Epidermal melanocyte (primary cell): ENCODE measurements around the gene OR2T10.
"Not testable (repeated sequence)": the region's sequence is repeated elsewhere in the genome, so short reads cannot be mapped to it uniquely, and the experiment has no call there.

Experiments
- DNase-seq: peaks from one replicate; pipeline ENCODE4 v3.0.0; 2011; ENCODE audit warnings: low spot score; ENCODE audit not compliant: insufficient read length

OR2T10 gene, protein sequence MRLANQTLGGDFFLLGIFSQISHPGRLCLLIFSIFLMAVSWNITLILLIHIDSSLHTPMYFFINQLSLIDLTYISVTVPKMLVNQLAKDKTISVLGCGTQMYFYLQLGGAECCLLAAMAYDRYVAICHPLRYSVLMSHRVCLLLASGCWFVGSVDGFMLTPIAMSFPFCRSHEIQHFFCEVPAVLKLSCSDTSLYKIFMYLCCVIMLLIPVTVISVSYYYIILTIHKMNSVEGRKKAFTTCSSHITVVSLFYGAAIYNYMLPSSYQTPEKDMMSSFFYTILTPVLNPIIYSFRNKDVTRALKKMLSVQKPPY

GRCh38 chr1:248597589-248597988 lies at the start of gene OR2T10:
Gene OR2T10 (minus strand): TSS chr1:248597700. CDS start chr1:248593768, 3,932 bp downstream.
- DNase-seq = no peak

DNA sequence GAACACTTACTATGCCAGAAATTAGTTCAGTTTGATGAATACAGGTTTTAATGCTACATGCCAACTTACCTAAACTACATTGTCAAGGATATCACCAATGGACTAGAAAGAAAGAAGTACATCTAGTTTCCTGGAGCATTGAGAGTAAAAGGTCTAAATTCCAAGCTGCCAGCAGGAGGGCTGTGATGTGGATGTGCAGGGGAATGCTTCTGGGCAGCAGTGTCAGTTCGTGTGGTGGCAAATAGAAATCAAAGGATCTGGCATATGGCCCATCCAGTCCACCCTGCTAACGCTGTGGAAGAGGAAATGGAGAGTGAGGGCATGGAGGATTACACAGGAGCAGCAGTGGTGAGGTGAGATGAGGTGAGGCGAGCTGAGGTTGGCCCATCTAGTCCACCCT lies 47.7 kb upstream of the OR2T10 start, which contains the start of gene OR2T35:
OR2T35 (minus strand) TSS at position 101 of the 400 bp plus-strand sequence. CDS start 6,020 bp downstream, outside the sequence.
- not testable (repeated sequence) for DNase-seq

DNA sequence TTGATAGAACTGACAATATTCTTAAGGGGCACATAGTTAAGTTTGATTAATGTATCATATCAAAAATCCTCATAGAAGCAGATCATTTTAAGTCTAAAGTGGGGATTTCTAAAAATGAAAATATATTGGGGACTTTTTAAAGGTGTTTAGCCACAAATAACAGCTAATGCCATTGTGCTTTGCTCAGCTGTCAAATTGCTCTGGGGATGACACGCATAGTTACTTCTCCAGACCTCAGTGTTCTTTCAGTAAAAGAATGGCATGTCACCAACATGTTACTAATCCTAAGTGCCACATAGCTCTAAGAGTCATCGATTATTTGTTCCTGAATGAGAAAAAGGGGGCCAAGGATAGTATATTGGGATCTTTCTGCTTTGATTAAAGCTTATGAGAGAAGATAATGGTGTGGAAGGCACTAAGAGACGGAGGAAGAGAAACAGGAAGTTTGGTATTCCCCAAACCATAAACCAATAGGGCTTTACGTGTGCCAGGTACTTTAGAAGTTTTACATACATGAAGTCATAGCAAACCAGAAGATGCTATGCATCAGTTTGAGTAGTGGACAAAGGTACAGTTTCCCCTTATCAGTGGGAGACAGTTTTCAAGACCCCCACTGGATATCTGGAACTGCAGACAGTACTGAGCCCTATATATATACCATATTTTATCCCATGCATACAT lies 45.6 kb upstream of the OR2T10 start:
- DNase-seq = not testable (repeated sequence)

DNA sequence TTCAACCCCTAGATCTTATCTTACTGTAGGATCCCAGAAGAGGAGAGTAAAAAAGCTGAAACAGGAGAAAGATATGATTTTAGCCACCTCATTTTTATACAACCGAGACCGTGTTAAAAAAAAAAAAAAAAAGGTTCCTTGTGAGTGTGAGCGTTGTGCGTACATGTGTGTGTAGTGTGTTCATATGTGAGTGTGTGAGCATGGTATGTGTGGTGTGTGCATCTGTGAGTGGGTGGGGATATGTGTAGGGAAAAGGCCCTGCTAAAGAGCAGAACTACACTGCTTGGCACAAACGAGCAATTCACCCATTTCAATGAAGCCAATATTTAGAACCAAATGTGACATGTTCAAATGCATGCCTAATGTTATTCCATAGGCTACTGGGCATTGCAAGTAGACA lies 44.1 kb upstream of the OR2T10 start:
- not testable (repeated sequence) for DNase-seq

- DNase-seq = not testable (repeated sequence)
These were observed 43.4 kb upstream of the OR2T10 start for GRCh38 chr1:248640906-248641305.

DNA sequence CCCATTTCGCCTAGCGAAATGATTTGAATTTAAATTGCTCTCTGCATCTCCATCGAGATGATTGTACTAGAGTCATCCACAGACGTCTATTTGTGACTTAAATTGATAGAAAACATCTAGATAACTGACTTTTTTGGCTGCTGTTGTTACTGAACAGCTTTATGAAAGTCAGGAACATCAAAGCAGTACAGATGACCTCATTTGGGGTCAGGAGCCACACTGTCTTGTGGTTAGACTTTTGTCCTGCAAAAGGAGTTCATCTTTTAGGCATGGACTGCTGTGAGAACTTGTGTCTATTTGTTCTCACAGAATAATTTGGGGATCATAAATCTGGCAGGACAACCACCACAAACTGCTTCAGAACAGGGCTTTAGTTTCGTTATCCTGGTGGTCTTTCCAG lies 42.2 kb upstream of the OR2T10 start:
- not testable (repeated sequence) for DNase-seq

- not testable (repeated sequence) for DNase-seq
These were observed 39.1 kb upstream of the OR2T10 start for GRCh38 chr1:248636612-248637011.

DNA sequence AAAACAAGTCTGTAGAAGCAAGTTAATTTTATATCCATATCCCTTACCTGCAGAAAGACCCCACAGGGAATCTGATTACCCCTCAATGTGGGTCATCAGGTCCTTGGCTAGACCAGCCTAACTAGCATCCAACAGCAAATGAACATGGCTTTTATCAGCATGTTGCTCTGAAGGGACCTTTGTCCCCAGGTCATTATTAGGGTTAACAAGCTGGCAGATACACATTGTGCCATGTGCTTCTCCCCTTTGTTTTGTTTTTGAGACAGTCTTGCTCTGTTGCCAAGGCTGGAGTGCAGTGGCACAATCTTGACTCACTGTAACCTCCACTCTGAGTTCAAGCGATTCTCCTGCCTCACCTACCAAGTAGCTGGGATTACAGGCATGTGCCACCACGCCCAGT lies 37.5 kb upstream of the OR2T10 start, which contains the start of gene OR2T11:
OR2T11 (minus strand) TSS at position 101 of the 400 bp plus-strand sequence. CDS start 7,963 bp downstream, outside the sequence.
- DNase-seq = not testable (repeated sequence)

DNA sequence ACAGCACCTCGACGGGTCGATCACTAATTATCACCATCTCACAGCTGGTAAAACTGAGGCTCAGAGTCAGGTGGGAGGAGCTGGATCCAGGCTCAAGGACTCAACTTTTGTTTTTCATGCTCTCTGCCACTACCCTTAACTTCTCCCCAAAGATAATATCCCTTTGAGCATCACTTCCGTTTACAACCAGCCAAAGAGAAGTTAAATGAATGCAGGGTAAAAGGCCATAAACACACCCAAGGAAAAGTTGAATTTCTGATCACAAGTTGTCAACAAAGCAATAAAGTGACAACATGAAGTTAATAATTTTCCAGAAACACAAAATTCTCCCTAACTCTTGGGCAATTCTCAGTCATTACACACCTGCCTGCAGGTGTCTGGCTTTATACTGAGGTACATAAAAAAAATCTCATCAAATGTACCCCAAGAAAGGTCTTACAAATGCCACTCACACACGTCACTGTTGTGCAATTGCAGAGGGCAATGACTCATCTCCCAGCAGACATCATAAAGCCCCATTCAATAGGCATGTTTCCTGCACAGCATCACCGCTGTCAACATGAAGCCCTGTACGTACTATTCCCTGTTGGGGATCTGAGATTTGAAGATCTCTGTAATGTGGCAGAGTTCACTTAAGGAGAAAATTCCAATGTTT lies 34.0 kb upstream of the OR2T10 start:
- no peak for DNase-seq

DNA sequence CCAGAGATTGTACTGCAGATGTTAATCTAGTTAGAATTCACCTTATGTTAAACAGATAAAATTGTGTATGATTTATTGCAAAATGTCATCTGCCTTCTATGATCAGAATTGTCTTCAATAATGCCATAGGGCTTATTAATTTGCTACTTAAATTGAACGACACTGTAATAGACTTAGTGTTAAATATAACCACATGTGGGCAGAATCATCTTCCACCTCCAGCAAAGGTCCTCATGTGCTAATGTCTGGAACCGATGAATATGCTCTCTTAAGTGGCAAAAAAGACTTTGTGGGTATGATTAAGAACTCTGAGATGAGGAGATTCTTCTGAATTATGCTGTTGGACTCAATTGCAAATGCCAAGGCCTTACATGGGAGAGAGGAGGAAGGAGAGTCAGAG lies 33.1 kb upstream of the OR2T10 start:
- no peak for DNase-seq

DNA sequence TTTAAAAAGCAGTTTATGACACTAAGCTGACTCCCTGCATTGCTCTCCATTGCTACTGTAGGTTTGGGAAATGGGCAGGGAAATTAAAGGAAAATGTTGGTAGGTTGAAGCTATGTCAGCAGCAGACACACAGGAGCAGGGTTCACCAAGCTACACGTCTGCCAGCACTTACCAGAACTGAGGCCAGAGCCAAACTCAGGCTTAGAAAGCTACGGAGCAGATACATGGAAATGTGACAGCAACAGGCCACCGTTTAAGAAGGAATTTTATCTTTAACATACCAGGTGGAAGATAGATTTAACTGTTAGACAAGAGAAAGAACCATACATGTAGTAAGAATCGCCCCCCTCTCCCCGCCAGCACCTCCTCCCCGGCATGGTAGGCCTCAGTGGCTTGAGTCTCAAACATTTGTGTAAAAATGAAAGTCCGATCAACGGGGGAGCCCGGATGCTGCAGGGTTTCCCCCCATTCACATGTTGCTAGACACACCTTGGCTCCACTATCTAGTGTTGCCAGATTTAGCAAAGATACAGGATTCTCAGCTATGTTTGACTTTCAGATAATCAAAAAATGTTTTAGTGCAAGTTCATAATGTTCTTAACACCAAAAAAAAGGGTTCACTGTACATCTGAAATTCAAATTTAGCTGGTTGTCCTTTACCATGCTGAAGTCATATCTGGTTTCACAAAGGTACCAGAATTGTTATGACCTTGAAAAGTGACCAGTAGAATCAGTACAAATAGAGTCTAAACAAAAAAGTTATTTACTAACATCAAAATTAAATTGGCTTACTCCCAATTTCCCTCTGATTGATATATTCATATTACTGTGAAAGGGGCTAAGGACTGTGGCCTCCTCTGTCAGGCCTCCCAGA lies 30.7 kb upstream of the OR2T10 start:
- no peak for DNase-seq

DNA sequence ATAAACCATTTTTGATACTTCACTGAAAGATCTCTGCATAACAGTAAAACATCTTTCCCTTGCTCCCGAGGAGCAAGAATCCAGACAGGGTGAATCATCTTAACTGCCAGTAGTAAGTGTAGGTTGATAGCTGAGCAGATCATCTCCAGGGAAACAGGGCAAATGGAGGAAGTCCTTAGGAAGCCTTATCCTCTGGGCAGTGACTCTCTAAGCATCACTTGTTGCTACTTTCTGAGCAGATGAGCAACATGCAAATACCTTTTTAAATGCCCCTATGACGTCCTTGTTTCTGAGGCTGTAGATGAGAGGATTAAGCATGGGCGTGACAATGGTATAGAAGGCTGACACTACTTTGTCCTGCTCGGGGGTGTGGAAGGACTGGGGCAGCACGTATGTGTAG lies 28.5 kb upstream of the OR2T10 start:
- no peak for DNase-seq

GRCh38 chr1:248625166-248625565 lies 27.7 kb upstream of the OR2T10 start:
- DNase-seq = no peak

GRCh38 chr1:248622570-248623001 lies 25.1 kb upstream of the OR2T10 start:
- DNase-seq = no peak

DNA sequence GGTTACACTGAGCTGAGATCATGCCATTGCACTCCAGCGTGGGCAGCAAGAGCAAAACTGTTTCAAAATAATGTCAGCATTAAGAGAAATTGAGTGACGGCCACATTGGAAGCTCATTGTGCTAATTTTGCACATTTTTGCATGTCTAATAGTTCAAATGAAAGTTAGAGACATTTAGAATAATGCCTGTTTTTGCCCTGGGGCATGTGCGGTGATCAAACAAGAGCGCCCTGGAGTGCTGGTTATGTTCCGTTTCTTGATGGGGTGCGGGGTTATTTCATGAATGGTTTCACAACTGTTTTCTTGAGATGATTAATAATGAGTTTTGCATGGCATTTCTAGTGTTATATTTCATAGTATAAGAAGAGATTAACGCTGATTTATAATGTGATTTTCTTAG lies 24.3 kb upstream of the OR2T10 start:
- no peak for DNase-seq

GRCh38 chr1:248618878-248619277 lies 21.4 kb upstream of the OR2T10 start:
- DNase-seq = no peak

GRCh38 chr1:248618119-248618518 lies 20.6 kb upstream of the OR2T10 start:
- no peak for DNase-seq

- no peak for DNase-seq
These were observed 16.2 kb upstream of the OR2T10 start for GRCh38 chr1:248613742-248614141.

GRCh38 chr1:248611883-248612414 lies 14.4 kb upstream of the OR2T10 start:
- DNase-seq = no peak

DNA sequence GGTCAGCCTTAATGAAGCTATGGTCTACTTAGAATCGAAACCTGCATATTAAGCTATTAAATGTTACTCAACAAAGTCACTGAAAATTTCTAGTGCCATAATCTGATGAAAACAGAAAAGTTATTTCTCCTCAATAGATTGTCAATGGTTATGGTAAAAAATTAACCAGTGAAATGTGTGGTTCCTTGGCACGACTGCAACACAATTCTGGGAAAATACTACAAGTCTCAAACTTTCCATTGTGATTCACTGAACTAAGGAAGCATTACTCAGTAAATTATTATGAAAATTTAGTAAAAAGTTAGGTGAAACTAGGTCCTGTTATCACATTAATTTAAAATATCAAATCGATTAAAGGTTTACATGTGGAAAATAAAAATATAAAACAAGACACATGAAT lies 12.8 kb upstream of the OR2T10 start:
- DNase-seq = no peak

DNA sequence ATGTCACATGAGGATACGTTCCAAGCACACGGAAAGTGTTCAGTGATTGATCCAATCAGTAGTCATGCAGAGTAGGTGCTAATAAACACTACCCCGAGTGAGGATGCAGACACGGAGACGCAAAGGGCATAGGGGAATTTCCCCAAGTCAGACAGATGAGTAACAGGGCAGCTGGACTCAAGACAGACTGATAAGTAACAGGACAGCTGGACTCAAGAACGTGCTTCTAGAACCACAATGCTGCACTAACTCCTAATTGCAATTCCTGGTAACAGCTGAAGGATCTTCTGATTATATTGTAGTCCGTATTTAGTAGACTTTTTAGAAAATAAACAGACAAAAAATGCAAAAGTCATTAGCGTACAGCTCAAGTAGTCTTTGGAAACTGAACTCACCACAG lies 1.9 kb upstream of the OR2T10 start:
- DNase-seq = no peak
